Tibial artery (tissue), 4 donors: ENCODE measurements around the gene PHLDB1.
"Not testable (repeated sequence)": the region's sequence is repeated elsewhere in the genome, so short reads cannot be mapped to it uniquely, and the experiment has no call there.

Experiments
- DNase-seq, 2 donors: peaks; one replicate each; pipeline ENCODE4 v3.0.0-alpha.2; 2019
- H3K27ac ChIP-seq, 2 donors: fragments of 200-600 bp; sonication (generic) in 1 of 2; 1 replicate in 1 of 2; 2 replicates in 1 of 2; pipeline ENCODE4 v1.5.1; 2018 to 2019; ENCODE audit warnings: mild to moderate bottlenecking in 1 of 2
- H3K27me3 ChIP-seq, 2 donors: fragments of 200-600 bp; sonication (generic) in 1 of 2; one replicate each; pipeline versions ENCODE4 v1.5.1 to v1.6.0; 2016 to 2019
- H3K36me3 ChIP-seq, 3 donors: fragments of 200-600 bp; sonication (generic) in 2 of 3; one replicate each; pipeline ENCODE4 v1.5.1; 2016 to 2019; ENCODE audit warnings: mild to moderate bottlenecking in 2 of 3
- H3K4me1 ChIP-seq, 4 donors: fragments of 200-600 bp; sonication (generic) in 2 of 4; 1 replicate in 3 of 4; 2 replicates in 1 of 4; pipeline ENCODE4 v1.5.1; 2016 to 2019
- H3K4me3 ChIP-seq, 2 donors: fragments of 200-600 bp; sonication (generic) in 1 of 2; 1 replicate in 1 of 2; 2 replicates in 1 of 2; pipeline ENCODE4 v1.5.1; 2018 to 2019; ENCODE audit warnings: mild to moderate bottlenecking in 2 of 2
- H3K9me3 ChIP-seq, 3 donors: fragments of 200-600 bp; sonication (generic) in 1 of 3; one replicate each; pipeline ENCODE4 v1.5.1; 2016 to 2019
- intact Hi-C: fragments of 100-400 bp; cut with DNase I; formaldehyde crosslinking; loops from one replicate; pipeline ENCODE4 v1.15.0; 2023; ENCODE audit warnings: low total_unique reads
- TF ChIP-seq, protein P1 (sequence below), 2 experiments: fragments of 200-600 bp in 1 of 2; fragments of 450-650 bp in 1 of 2; IDR thresholded peaks; one replicate each; pipeline ENCODE4 v1.5.1; 2017 to 2019; ENCODE audit warnings: antibody characterized with exemption in 2 of 2, mild to moderate bottlenecking in 1 of 2, moderate library complexity in 1 of 2

The PHLDB1 gene

DNA sequence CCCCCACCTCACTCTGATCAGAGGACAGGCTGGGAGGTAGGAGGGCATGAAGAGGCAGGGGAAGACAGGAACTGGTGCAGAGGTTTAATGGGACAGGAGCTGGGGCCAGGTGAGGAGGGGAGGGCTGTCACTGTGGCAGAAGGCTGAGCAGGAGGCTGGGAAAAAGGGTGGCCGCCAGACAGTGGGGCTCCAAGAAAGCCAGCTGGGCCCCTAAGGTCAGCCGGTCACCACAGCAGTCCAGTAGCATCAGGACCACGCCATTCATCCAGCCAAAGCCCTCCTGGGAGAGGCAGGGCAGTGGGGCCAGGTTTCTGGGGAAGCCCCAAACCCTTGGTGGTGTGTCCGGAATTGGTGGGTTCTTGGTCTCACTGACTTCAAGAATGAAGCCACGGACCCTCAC, 80.5 kb downstream of the PHLDB1 start:
- no peak for DNase-seq
- no peak overlapping the region for H3K27ac ChIP-seq
- intact Hi-C loops, result loop anchor here (2.0 to 5.0 kb wide), 2 partner anchors 254 to 269 kb away; partner anchors contain the start of gene UPK2
- H3K9me3 ChIP-seq, result no peaks in the 10 kb centered on the region
- no peak overlapping the region for H3K4me3 ChIP-seq
- H3K27me3 ChIP-seq, result no peaks in the 10 kb centered on the region
- no peaks in the 10 kb centered on the region for H3K36me3 ChIP-seq
- H3K4me1 ChIP-seq, result peaks cover 0 to 17% (median 12%) of the 10 kb centered on the region in 4 donors
- TF ChIP-seq, protein P1, sequence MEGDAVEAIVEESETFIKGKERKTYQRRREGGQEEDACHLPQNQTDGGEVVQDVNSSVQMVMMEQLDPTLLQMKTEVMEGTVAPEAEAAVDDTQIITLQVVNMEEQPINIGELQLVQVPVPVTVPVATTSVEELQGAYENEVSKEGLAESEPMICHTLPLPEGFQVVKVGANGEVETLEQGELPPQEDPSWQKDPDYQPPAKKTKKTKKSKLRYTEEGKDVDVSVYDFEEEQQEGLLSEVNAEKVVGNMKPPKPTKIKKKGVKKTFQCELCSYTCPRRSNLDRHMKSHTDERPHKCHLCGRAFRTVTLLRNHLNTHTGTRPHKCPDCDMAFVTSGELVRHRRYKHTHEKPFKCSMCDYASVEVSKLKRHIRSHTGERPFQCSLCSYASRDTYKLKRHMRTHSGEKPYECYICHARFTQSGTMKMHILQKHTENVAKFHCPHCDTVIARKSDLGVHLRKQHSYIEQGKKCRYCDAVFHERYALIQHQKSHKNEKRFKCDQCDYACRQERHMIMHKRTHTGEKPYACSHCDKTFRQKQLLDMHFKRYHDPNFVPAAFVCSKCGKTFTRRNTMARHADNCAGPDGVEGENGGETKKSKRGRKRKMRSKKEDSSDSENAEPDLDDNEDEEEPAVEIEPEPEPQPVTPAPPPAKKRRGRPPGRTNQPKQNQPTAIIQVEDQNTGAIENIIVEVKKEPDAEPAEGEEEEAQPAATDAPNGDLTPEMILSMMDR (IDR thresholded peaks at IDR 0.05), result no peak

DNA sequence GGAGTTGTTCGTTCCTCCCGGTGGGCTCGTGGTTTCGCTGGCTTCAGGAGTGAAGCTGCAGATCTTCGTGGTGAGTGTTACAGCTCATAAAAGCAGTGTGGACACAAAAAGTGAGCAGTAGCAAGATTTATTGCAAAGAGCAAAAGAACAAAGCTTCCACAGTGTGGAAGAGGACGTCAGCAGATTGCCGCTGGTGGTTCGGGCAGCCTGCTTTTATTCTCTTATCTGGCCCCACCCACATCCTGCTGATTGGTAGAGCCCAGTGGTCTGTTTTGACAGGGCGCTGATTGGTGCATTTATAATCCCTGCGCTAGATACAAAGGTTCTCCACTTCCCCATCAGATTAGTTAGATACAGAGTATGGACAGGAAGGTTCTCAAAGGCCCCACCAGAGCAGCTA, 80.9 kb downstream of the PHLDB1 start:
- H3K4me3 ChIP-seq, H3K27ac ChIP-seq, DNase-seq, H3K9me3 ChIP-seq, H3K27me3 ChIP-seq, H3K36me3 ChIP-seq: not testable (repeated sequence)
- intact Hi-C loops, result loop anchor here (2.0 to 5.0 kb wide), 2 partner anchors 254 to 268 kb away; partner anchors contain the start of gene UPK2
- peaks cover 0 to 17% (median 12%) of the 10 kb centered on the region in 4 donors for H3K4me1 ChIP-seq

DNA sequence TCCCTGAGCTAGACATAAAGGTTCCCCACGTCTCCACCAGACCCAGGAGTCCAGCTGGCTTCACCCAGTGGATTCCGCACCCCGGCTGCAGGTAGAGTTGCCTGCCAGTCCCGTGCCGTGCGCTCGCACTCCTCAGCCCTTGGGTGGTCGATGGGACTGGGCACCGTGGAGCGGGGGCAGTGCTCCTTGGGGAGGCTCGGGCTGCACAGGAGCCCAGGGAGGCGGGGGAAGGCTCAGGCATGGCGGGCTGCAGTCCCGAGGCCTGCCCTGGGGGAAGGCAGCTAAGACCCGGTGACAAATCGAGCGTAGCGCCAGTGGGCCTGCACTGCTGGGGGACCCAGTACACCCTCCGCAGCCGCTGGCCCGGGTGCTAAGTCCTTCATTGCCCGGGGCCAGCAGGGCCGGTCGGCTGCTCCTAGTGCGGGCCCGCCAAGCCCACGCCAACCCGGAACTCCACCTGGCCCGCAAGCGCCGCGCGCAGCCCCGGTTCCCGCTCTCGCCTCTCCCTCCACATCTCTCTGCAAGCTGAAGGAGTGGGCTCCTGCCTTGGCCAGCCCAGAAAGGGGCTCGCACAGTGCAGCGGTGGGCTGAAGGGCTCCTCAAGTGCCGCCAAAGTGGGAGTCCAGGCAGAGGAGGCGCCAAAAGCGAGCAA, 81.6 kb downstream of the PHLDB1 start:
- intact Hi-C loops, result loop anchor here (2.0 to 5.0 kb wide), 2 partner anchors 253 to 268 kb away; partner anchors contain the start of gene UPK2
- peak overlapping the region; percentile 71 to 72 for H3K27ac ChIP-seq
- TF ChIP-seq, protein P1 (IDR thresholded peaks at IDR 0.05), result no peak
- peak overlapping the region in 1 of 2 donors; percentile 41 for H3K4me3 ChIP-seq
- H3K9me3 ChIP-seq, result no peaks in the 10 kb centered on the region
- no peak for DNase-seq
- no peaks in the 10 kb centered on the region for H3K36me3 ChIP-seq
- H3K4me1 ChIP-seq, result peaks cover 0 to 17% (median 12%) of the 10 kb centered on the region in 4 donors
- H3K27me3 ChIP-seq, result no peaks in the 10 kb centered on the region

DNA sequence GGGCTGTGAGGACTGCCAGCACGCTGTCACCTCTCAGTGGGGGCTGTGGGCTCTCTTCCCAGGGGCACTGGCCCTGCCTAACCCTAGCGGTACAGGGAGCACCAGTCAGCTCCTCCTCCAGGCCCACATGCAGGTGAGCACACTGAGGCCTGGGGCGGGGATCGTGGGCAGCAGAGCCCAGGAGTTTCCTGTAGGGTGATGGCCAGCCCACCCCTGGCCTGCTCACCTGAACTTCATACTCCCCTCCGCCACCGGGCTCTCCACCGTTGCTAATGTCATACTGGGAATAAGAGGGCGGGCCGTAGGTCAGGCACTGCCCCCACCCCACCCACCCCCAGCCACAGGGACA, 82.1 kb downstream of the PHLDB1 start:
- Histone ChIP-seq H3K4me1 (peaks cover 0 to 17% (median 12%) of the 10 kb centered on the region in 4 donors), H3K4me3 (peak overlapping the region; percentile 41 to 42), H3K9me3 (no peaks in the 10 kb centered on the region), H3K27me3 (no peaks in the 10 kb centered on the region), H3K36me3 (no peaks in the 10 kb centered on the region), H3K27ac (peak overlapping the region; percentile 71 to 72)
- intact Hi-C loops, result loop anchor here (2.0 to 5.0 kb wide), 2 partner anchors 253 to 267 kb away; partner anchors contain the start of gene UPK2
- TF ChIP-seq, protein P1 (IDR thresholded peaks at IDR 0.05), result no peak
- peak in 1 of 2 donors; percentile 69 for DNase-seq

DNA sequence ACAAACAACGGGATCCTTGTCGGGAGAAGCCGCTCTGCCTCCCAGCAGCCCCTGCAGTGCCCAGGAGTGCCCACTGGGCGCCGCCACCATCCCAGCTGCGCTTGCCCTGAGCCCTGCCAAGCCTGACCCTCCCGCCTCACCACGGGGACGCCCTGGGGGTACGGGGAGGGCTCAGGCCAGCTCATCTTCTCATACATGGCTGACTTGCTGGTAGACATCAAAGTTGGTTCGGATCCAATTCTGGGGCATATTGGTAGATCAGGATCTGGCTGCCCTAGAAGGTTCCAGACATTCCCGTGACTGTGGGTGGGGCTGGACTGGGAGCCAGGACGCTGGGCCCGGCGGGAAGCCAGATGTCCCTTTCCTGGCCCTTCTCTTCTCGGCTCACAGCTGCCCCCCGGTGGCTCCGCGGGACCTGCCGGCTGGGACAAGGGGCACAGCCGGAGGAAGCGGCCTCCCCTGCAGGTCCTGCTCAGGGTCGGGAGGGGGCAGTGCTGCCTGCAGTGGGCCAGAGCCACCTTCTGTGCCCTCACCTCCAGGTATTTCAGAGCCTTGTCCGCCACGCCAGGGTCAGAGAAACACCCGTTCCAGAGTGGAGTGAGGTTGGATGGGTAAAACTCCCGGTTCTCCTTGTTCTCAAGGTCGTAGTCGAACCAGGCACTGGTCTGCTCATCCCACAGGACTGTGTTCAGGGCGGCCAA, 82.6 kb downstream of the PHLDB1 start:
- TF ChIP-seq, protein P1 (IDR thresholded peaks at IDR 0.05), result peak; percentile 83 to 90
- Histone ChIP-seq H3K9me3 (no peaks in the 10 kb centered on the region), H3K27ac (peak overlapping the region; percentile 71 to 72), H3K27me3 (no peaks in the 10 kb centered on the region), H3K36me3 (no peaks in the 10 kb centered on the region), H3K4me1 (peaks cover 0 to 17% (median 12%) of the 10 kb centered on the region in 4 donors), H3K4me3 (peak overlapping the region; percentile 41 to 42)
- intact Hi-C loops, result loop anchor here (2.0 to 10.0 kb wide), 3 partner anchors 95 to 267 kb away; partner anchors contain the start of gene UPK2
- DNase-seq, result peak; percentile 76 to 97
